ENCODE measurements around the gene RAB3GAP1.

Gene RAB3GAP1

DNA sequence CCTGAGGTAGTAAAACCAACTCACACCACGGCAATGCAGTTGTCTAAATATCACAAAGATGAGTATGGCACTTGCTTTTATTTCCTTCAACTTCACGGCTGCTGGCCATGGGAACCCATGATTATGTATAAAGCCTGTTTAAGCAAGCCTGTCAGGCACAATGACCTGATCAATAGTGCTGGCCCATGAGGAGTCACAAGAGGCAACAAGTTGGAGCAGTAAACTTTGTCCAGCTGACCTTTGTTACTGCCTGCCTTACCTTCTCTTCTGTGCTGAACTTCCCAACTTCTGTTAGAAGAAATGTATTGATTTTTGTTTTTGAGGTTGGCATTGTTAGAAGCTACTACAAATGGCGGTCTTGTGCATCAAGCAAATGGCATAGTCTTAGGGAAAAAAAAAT lies 151.9 kb downstream of the RAB3GAP1 start:
- DNase-seq = no peak
- no peak overlapping the region for H3K27ac ChIP-seq (ENCODE audit: low read length)
- H3K4me3 ChIP-seq (ENCODE audit: low read depth in 1 of 2, low read length in 2 of 2) = no peak overlapping the region
- no peaks in the 10 kb centered on the region for H3K27me3 ChIP-seq (ENCODE audit: insufficient read depth, low read length, poor library complexity)
- no peak overlapping the region for H3K4me2 ChIP-seq (ENCODE audit: insufficient read depth, low read length)
- H3K9me3 ChIP-seq (ENCODE audit: insufficient read depth, low read length, severe bottlenecking) = no peaks in the 10 kb centered on the region
- H3K79me2 ChIP-seq (ENCODE audit: insufficient read depth, low read length) = no peaks in the 10 kb centered on the region
- H2AFZ ChIP-seq (ENCODE audit: low read depth, low read length) = no peak overlapping the region
- ATAC-seq (ENCODE audit: insufficient read depth, low read depth) = no peak
- no peak overlapping the region for H3K9ac ChIP-seq (ENCODE audit: low read depth, low read length)
- H4K20me1 ChIP-seq (ENCODE audit: insufficient read depth, low read length) = no peaks in the 10 kb centered on the region
- no peaks in the 10 kb centered on the region for H3K4me1 ChIP-seq (ENCODE audit: insufficient read depth, low read length)
- TF ChIP-seq CTCF (IDR thresholded peaks at IDR 0.05; ENCODE audit: borderline replicate concordance, extremely low read depth, low read length, poor library complexity, severe bottlenecking) = no peak
- no peak for TF ChIP-seq EZH2 (IDR thresholded peaks at IDR 0.05; ENCODE audit: borderline replicate concordance, low read depth, low read length, severe bottlenecking)
- H3K36me3 ChIP-seq (ENCODE audit: insufficient read depth, low read length) = 0 out of 2 replicates have a peak, but pooled peaks cover 2% of the 10 kb centered on the region

DNA sequence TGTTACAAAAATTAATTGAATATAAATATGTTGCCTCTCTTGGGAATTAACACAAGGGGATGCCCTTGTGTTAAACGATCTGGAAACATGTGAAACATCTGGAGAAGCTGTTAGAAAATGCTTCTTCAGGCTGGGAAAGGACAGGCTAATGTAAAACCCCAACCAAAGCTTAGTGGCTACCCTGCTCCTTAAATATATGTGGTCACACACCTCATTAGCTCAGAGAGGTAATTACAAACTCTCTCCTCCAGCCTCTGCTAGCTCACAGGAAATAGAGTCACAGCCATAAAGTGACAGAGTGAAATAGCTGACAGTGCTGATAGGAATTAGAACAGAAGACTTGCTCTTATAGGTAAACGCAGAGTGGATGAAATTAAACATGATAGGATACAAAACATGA lies 155.9 kb downstream of the RAB3GAP1 start:
- no peak for DNase-seq

DNA sequence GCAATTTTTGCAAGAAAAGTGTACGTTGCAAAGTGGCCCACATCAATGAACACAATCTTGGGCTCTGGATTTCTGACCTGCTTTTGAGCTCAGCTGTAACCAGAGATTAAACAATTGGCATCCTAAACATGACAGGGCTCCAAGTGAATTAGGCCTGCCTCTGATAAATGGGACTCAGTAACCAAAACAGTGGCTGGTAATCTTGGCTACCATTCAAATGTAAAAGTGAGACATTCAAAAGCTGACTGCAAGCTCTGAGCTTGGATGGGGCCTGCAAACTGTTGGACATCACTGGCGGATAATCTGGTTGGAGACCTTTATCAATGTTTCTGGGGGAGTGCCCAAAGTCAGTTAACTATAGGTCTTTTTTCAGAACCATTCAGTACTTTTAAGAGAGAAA lies 160.7 kb downstream of the RAB3GAP1 start:
- ATAC-seq (ENCODE audit: insufficient read depth, low read depth) (no peak), DNase-seq (no peak)
- no peaks in the 10 kb centered on the region for H3K4me1 ChIP-seq (ENCODE audit: insufficient read depth, low read length)
- H3K79me2 ChIP-seq (ENCODE audit: insufficient read depth, low read length) = no peaks in the 10 kb centered on the region
- H3K27me3 ChIP-seq (ENCODE audit: insufficient read depth, low read length, poor library complexity) = no peaks in the 10 kb centered on the region
- H3K36me3 ChIP-seq (ENCODE audit: insufficient read depth, low read length) = peaks cover 6% of the 10 kb centered on the region; the same call in 1 of the 2 replicates
- H3K9me3 ChIP-seq (ENCODE audit: insufficient read depth, low read length, severe bottlenecking) = no peaks in the 10 kb centered on the region
- H3K4me3 ChIP-seq (ENCODE audit: low read depth in 1 of 2, low read length in 2 of 2) = no peak overlapping the region
- no peak overlapping the region for H3K27ac ChIP-seq (ENCODE audit: low read length)
- H3K9ac ChIP-seq (ENCODE audit: low read depth, low read length) = no peak overlapping the region
- no peak overlapping the region for H3K4me2 ChIP-seq (ENCODE audit: insufficient read depth, low read length)
- TF ChIP-seq CTCF (IDR thresholded peaks at IDR 0.05; ENCODE audit: borderline replicate concordance, extremely low read depth, low read length, poor library complexity, severe bottlenecking) = no peak
- no peak for TF ChIP-seq EZH2 (IDR thresholded peaks at IDR 0.05; ENCODE audit: borderline replicate concordance, low read depth, low read length, severe bottlenecking)
- H4K20me1 ChIP-seq (ENCODE audit: insufficient read depth, low read length) = no peaks in the 10 kb centered on the region
- no peak overlapping the region for H2AFZ ChIP-seq (ENCODE audit: low read depth, low read length)

More for the DNA sequence above, 155.9 kb downstream of the RAB3GAP1 start:
- no peak overlapping the region for H3K4me3 ChIP-seq (ENCODE audit: low read depth in 1 of 2, low read length in 2 of 2)
- H3K4me1 ChIP-seq (ENCODE audit: insufficient read depth, low read length) = no peaks in the 10 kb centered on the region
- no peaks in the 10 kb centered on the region for H4K20me1 ChIP-seq (ENCODE audit: insufficient read depth, low read length)
- no peaks in the 10 kb centered on the region for H3K27me3 ChIP-seq (ENCODE audit: insufficient read depth, low read length, poor library complexity)
- H3K27ac ChIP-seq (ENCODE audit: low read length) = no peak overlapping the region
- no peak overlapping the region for H3K9ac ChIP-seq (ENCODE audit: low read depth, low read length)
- H3K9me3 ChIP-seq (ENCODE audit: insufficient read depth, low read length, severe bottlenecking) = no peaks in the 10 kb centered on the region
- ATAC-seq (ENCODE audit: insufficient read depth, low read depth) = no peak
- H3K79me2 ChIP-seq (ENCODE audit: insufficient read depth, low read length) = no peaks in the 10 kb centered on the region
- H2AFZ ChIP-seq (ENCODE audit: low read depth, low read length) = no peak overlapping the region
- 0 out of 2 replicates have a peak, but pooled peaks cover 2% of the 10 kb centered on the region for H3K36me3 ChIP-seq (ENCODE audit: insufficient read depth, low read length)
- no peak overlapping the region for H3K4me2 ChIP-seq (ENCODE audit: insufficient read depth, low read length)
- TF ChIP-seq EZH2 (IDR thresholded peaks at IDR 0.05; ENCODE audit: borderline replicate concordance, low read depth, low read length, severe bottlenecking) (no peak), CTCF (IDR thresholded peaks at IDR 0.05; ENCODE audit: borderline replicate concordance, extremely low read depth, low read length, poor library complexity, severe bottlenecking) (no peak)

GRCh38 chr2:135218426-135218825 lies 166.3 kb downstream of the RAB3GAP1 start:
- peaks cover 9% of the 10 kb centered on the region; the same call in 1 of the 2 replicates for H3K36me3 ChIP-seq (ENCODE audit: insufficient read depth, low read length)
- no peaks in the 10 kb centered on the region for H4K20me1 ChIP-seq (ENCODE audit: insufficient read depth, low read length)
- H3K4me2 ChIP-seq (ENCODE audit: insufficient read depth, low read length) = no peak overlapping the region
- H3K4me3 ChIP-seq (ENCODE audit: low read depth in 1 of 2, low read length in 2 of 2) = no peak overlapping the region
- no peaks in the 10 kb centered on the region for H3K4me1 ChIP-seq (ENCODE audit: insufficient read depth, low read length)
- H3K27ac ChIP-seq (ENCODE audit: low read length) = no peak overlapping the region
- no peaks in the 10 kb centered on the region for H3K27me3 ChIP-seq (ENCODE audit: insufficient read depth, low read length, poor library complexity)
- no peak for DNase-seq
- TF ChIP-seq EZH2 (IDR thresholded peaks at IDR 0.05; ENCODE audit: borderline replicate concordance, low read depth, low read length, severe bottlenecking) (no peak), CTCF (IDR thresholded peaks at IDR 0.05; ENCODE audit: borderline replicate concordance, extremely low read depth, low read length, poor library complexity, severe bottlenecking) (no peak)
- H3K79me2 ChIP-seq (ENCODE audit: insufficient read depth, low read length) = no peaks in the 10 kb centered on the region
- H3K9ac ChIP-seq (ENCODE audit: low read depth, low read length) = no peak overlapping the region
- no peaks in the 10 kb centered on the region for H3K9me3 ChIP-seq (ENCODE audit: insufficient read depth, low read length, severe bottlenecking)
- no peak for ATAC-seq (ENCODE audit: insufficient read depth, low read depth)
- H2AFZ ChIP-seq (ENCODE audit: low read depth, low read length) = no peak overlapping the region

Data from DND-41 (cell line).